ENCODE measurements around the gene GNAL.

The GNAL gene

DNA sequence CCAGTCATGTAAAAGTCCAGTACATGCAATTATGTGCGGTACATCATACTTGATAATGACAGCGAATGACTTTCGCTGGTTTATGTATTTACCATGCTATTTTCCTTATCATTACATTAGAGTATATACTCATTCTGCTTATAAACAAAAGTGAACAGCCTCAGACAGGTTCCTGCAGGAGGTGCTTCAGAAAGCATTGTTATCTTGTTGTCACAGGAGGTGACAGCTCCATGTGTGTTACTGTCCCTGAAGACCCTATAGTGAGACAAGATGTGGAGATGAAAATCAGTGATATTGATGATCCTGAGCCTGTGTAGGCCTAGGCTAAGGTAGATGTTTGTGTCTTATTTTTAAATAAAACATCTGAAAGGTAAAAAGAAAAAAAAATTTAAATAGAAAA lies 234.4 kb downstream of the GNAL start:
- no peak for DNase-seq

DNA sequence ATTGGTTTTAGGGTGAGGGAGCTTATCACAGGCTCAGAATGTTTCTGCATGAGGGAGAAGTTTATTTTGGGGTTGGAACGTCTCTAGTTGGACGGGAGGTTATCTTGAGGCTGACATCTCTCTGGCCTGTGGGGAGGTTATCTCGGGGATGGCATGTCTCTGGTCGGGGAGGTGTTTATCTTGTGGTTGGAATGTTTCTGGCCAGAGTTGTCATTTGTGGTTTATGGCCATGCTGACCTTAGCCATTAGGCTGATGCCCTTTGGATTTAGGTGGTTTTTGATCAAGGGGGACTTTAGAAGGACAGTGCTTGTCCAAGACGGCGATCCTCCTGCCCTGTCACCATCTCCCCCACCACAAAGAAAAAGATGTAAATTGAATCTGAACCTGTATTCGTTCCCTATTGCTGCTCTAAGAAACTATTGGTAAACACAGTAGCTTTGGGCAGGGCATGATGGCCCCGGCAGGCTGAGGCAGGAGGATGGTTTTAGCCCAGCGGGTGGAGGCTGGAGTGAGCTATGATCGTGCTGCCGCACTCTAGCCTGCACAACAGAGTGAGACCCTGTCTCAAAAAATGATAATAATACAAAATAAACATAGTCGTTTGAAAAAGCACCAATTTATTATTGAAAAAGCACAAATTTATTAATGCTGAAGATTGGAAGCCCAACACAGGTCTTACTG lies 236.9 kb downstream of the GNAL start:
- no peak for DNase-seq

DNA sequence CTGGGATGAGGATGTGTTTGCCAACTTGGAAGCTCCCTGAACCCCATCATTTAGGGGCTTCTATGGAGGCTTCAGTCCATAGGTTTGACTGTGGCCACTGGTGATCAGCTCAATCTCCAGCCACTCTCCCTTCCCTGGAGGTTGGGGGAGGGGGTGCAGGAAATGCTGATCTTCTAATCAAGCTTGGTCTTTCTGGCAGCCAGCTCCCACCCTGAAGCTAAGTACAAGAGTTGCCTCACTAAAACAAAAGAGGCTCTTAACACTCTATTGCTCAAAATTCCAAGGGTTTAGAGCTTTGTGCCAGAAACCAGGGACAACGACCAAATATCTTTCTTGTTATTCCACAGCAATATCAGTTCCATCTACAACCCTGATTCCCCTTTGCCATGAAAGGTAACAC lies 238.4 kb downstream of the GNAL start:
- no peak for DNase-seq

DNA sequence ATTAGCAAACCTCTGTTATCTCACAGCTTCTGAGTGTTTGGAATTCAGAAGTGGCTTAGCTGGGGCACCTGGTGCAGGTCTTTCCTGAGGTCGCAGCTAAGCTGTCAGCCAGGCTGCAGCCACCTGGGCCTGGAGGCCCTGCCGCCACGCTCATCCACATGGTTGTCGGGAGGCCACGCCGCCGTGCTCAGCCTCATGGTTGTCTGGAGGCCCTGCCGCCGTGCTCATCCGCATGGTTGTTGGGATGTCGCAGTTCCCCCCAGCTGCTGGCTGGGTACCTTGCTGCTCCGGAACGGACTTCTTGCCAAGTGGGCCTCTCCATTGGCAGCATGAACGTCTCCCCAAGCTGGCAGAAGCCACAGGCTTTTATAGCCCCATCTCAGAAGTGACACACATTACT lies 243.3 kb downstream of the GNAL start:
- DNase-seq = no peak
